ENCODE results near the gene PARVA. TPM values are rescaled to one million over a fixed set of nuclear protein-coding genes. Genes with fewer than 3 reads are reported as not detected.

The PARVA gene
- total and polyA plus RNA-seq, 4 donors, result 3.1 to 11.7 (median 11.2) TPM

GRCh38 chr11:12440565-12440964, 63.2 kb downstream of the PARVA start:
- DNase-seq (ENCODE audit: low spot score), result no peak
- WGBS, result 97% methylated on average over 4 of the region's 4 CpGs
- TF ChIP-seq ZBTB33 (IDR thresholded peaks at IDR 0.05), result no peak
- TF ChIP-seq EGR1 (IDR thresholded peaks at IDR 0.05; ENCODE audit: low read depth in 2 of 2), result no peak
- TF ChIP-seq, protein P1, sequence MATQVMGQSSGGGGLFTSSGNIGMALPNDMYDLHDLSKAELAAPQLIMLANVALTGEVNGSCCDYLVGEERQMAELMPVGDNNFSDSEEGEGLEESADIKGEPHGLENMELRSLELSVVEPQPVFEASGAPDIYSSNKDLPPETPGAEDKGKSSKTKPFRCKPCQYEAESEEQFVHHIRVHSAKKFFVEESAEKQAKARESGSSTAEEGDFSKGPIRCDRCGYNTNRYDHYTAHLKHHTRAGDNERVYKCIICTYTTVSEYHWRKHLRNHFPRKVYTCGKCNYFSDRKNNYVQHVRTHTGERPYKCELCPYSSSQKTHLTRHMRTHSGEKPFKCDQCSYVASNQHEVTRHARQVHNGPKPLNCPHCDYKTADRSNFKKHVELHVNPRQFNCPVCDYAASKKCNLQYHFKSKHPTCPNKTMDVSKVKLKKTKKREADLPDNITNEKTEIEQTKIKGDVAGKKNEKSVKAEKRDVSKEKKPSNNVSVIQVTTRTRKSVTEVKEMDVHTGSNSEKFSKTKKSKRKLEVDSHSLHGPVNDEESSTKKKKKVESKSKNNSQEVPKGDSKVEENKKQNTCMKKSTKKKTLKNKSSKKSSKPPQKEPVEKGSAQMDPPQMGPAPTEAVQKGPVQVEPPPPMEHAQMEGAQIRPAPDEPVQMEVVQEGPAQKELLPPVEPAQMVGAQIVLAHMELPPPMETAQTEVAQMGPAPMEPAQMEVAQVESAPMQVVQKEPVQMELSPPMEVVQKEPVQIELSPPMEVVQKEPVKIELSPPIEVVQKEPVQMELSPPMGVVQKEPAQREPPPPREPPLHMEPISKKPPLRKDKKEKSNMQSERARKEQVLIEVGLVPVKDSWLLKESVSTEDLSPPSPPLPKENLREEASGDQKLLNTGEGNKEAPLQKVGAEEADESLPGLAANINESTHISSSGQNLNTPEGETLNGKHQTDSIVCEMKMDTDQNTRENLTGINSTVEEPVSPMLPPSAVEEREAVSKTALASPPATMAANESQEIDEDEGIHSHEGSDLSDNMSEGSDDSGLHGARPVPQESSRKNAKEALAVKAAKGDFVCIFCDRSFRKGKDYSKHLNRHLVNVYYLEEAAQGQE (IDR thresholded peaks at IDR 0.05), result no peak
- TF ChIP-seq, protein P2, sequence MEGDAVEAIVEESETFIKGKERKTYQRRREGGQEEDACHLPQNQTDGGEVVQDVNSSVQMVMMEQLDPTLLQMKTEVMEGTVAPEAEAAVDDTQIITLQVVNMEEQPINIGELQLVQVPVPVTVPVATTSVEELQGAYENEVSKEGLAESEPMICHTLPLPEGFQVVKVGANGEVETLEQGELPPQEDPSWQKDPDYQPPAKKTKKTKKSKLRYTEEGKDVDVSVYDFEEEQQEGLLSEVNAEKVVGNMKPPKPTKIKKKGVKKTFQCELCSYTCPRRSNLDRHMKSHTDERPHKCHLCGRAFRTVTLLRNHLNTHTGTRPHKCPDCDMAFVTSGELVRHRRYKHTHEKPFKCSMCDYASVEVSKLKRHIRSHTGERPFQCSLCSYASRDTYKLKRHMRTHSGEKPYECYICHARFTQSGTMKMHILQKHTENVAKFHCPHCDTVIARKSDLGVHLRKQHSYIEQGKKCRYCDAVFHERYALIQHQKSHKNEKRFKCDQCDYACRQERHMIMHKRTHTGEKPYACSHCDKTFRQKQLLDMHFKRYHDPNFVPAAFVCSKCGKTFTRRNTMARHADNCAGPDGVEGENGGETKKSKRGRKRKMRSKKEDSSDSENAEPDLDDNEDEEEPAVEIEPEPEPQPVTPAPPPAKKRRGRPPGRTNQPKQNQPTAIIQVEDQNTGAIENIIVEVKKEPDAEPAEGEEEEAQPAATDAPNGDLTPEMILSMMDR (IDR thresholded peaks at IDR 0.05; ENCODE audit: low read depth, low read length, missing input control), result no peak
- no peak for TF ChIP-seq MAX (IDR thresholded peaks at IDR 0.05)
- no peak for TF ChIP-seq GABPA (IDR thresholded peaks at IDR 0.05 in 1 of 2, conservative IDR thresholded peaks at IDR 0.05 in 1 of 2)
- TF ChIP-seq FOXA1 (IDR thresholded peaks at IDR 0.05), result no peak
- no peak for TF ChIP-seq TAF1 (conservative IDR thresholded peaks at IDR 0.05)
- no peak for TF ChIP-seq FOXA2 (IDR thresholded peaks at IDR 0.05)
- no peak for TF ChIP-seq NR2F2 (IDR thresholded peaks at IDR 0.05)
- TF ChIP-seq, protein P3, sequence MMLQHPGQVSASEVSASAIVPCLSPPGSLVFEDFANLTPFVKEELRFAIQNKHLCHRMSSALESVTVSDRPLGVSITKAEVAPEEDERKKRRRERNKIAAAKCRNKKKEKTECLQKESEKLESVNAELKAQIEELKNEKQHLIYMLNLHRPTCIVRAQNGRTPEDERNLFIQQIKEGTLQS (IDR thresholded peaks at IDR 0.05), result no peak
- no peak for TF ChIP-seq YY1 (IDR thresholded peaks at IDR 0.05)
- no peak for TF ChIP-seq RAD21 (IDR thresholded peaks at IDR 0.05)
- no peak for TF ChIP-seq HNF4G (IDR thresholded peaks at IDR 0.05)
- TF ChIP-seq JUND (IDR thresholded peaks at IDR 0.05), result no peak
- TF ChIP-seq RXRA (IDR thresholded peaks at IDR 0.05), result no peak
- no peak for TF ChIP-seq SP1 (IDR thresholded peaks at IDR 0.05)
- TF ChIP-seq HNF4A (conservative IDR thresholded peaks at IDR 0.05), result no peak
- no peaks in the 10 kb centered on the region for H3K9me3 ChIP-seq (ENCODE audit: control insufficient read depth in 4 of 4, low read length in 3 of 4)
- peaks cover 0 to 1% (median 0%) of the 10 kb centered on the region in 4 donors for H3K36me3 ChIP-seq (ENCODE audit: control insufficient read depth in 4 of 4, insufficient read depth in 3 of 4, low read depth in 1 of 4, low read length in 3 of 4)
- H3K27me3 ChIP-seq (ENCODE audit: control insufficient read depth in 4 of 4, insufficient read depth in 4 of 4, low read length in 3 of 4), result no peaks in the 10 kb centered on the region
- H3K4me1 ChIP-seq (ENCODE audit: control insufficient read depth in 4 of 4, insufficient read depth in 4 of 4, low read length in 3 of 4), result no peaks in the 10 kb centered on the region
- no peak overlapping the region for H3K27ac ChIP-seq (ENCODE audit: low read depth in 1 of 2, low read length in 2 of 2)
- no peak overlapping the region for H3K4me3 ChIP-seq (ENCODE audit: low read depth in 1 of 3, low read length in 3 of 3)
- no peak overlapping the region for H3K9ac ChIP-seq (ENCODE audit: low read depth in 1 of 2, low read length in 2 of 2)

Data from liver (tissue), 9 donors.